Pancreas (tissue), 10 donors: ENCODE measurements around the gene GATB. TPM values are rescaled to one million over a fixed set of nuclear protein-coding genes. Genes with fewer than 3 reads are reported as not detected.

ENCODE experiments used
- ATAC-seq, 4 donors: fragments of 200-7000 bp; cut with Tn5 transposase; one replicate each; pipeline versions ENCODE4 v1.8.0 to v1.9.1; 2020; ENCODE audit warnings: mild to moderate bottlenecking in 4 of 4, moderate library complexity in 4 of 4
- DNase-seq, 6 donors: peaks; one replicate each; pipeline ENCODE4 v3.0.0-alpha.2; 2020
- FAIRE-seq: peaks from 2 replicates; lab custom pipeline; 2012; peaks lifted over from hg19 to GRCh38; lab: Jason Lieb, UNC
- H3K27ac ChIP-seq, 4 donors: fragments of 200-600 bp; sonication (generic); 1 replicate in 3 of 4; 2 replicates in 1 of 4; pipeline versions ENCODE4 v1.5.0 to v1.8.0; 2020
- H3K27me3 ChIP-seq, 4 donors: fragments of 200-600 bp; one replicate each; pipeline ENCODE4 v1.8.0; 2021
- H3K36me3 ChIP-seq, 3 donors: fragments of 200-600 bp; sonication (generic) in 1 of 3; one replicate each; pipeline versions ENCODE4 v1.5.0 to v1.8.0; 2020 to 2021
- H3K4me1 ChIP-seq, 3 donors: fragments of 200-600 bp; one replicate each; pipeline ENCODE4 v1.8.0; 2021
- H3K4me3 ChIP-seq, 4 donors: fragments of 200-600 bp; sonication (generic) in 2 of 4; one replicate each; pipeline versions ENCODE4 v1.5.0 to v1.8.0; 2020 to 2021
- H3K9me3 ChIP-seq, 4 donors: fragments of 200-600 bp; one replicate each; pipeline ENCODE4 v1.8.0; 2021
- CTCF ChIP-seq, 4 donors: fragments of 200-600 bp; sonication (generic) in 3 of 4; IDR thresholded peaks; one replicate each; pipeline versions ENCODE4 v1.5.0 to v1.8.0; 2021; ENCODE audit warnings: antibody characterized with exemption in 4 of 4
- WGBS, 2 donors: extraction: QIAGEN DNeasy Blood & Tissue Kit; methylation state at CpG; one replicate each; pipeline ENCODE4 v1.1.7; 2013; 5-methylcytosine and 5-hydroxymethylcytosine counted together
- intact Hi-C, 3 donors: fragments of 100-400 bp; cut with DNase I; formaldehyde crosslinking; loops; one replicate each; pipeline versions ENCODE4 v1.11.1 to v1.14.2; 2022
- polyA plus RNA-seq, 2 donors: library from polyadenylated mRNA; stranded (reverse); fragments of 200-250 nt; gene quantifications; one replicate each; pipeline ENCODE4 v1.2.3, GENCODE V29; 2013
- total RNA-seq, 6 donors: library from RNA; stranded (reverse); fragmentation: NEBNext Ultra II Directional in 4 of 6; extraction: Animal tissue kit (Norgen Biotek cat#: 25700) in 4 of 6; gene quantifications; one replicate each; pipeline versions ENCODE4 v1.2.1 to v1.2.4, GENCODE V29; 2021 to 2023
- donor health status: healthy with polysubstance abuse.
- donor health status: DM: no; HTN: no; CAD: no; lungs with moderate emphysema.
- donor health status: DM: no; HTN: no; CAD: no.
- donor health status: control.
- donor health status: control.
- donor health status: Bipolar disorder and iron deficiency.
- donor health status: DM: yes; HTN: yes; CAD: no.
- donor health status: DM: no; HTN: no; CAD: no.
- donor health status: DM: no; HTN: no; CAD: no.
- donor health status: DM: yes; HTN: yes; CAD: no.

GATB gene
- total and polyA plus RNA-seq, 8 donors: 1.8 to 10.0 (median 6.5) TPM

- intact Hi-C loops: no loop called here
- no peaks in the 10 kb centered on the region for H3K9me3 ChIP-seq
- no peak overlapping the region for H3K4me3 ChIP-seq
- H3K27ac ChIP-seq: no peak overlapping the region
- no peak for TF ChIP-seq CTCF (IDR thresholded peaks at IDR 0.05)
- no peak for FAIRE-seq
- H3K4me1 ChIP-seq: no peaks in the 10 kb centered on the region
- no peaks in the 10 kb centered on the region for H3K27me3 ChIP-seq
- peaks cover 0 to 14% (median 0%) of the 10 kb centered on the region in 3 donors for H3K36me3 ChIP-seq
- DNase-seq: no peak
- 92% methylated on average over 7 of the region's 7 CpGs for WGBS, 2 donors
- ATAC-seq: no peak
Observed at GRCh38 chr4:151709587-151709986, 51.2 kb downstream of the GATB start.

- no peak for FAIRE-seq
- 90 to 91% methylated on average over 6 of the region's 6 CpGs for WGBS, 2 donors
- no peak for ATAC-seq
Observed at GRCh38 chr4:151709071-151709470, 51.7 kb downstream of the GATB start.

GRCh38 chr4:151708100-151708499, 52.7 kb downstream of the GATB start:
- ATAC-seq: no peak

More at GRCh38 chr4:151709071-151709470, 51.7 kb downstream of the GATB start:
- no peaks in the 10 kb centered on the region for H3K9me3 ChIP-seq
- no peak for DNase-seq
- no peaks in the 10 kb centered on the region for H3K27me3 ChIP-seq
- no peaks in the 10 kb centered on the region for H3K4me1 ChIP-seq
- intact Hi-C loops: no loop called here
- no peak overlapping the region for H3K4me3 ChIP-seq
- TF ChIP-seq CTCF (IDR thresholded peaks at IDR 0.05): no peak
- H3K27ac ChIP-seq: no peak overlapping the region
- peaks cover 0 to 14% (median 0%) of the 10 kb centered on the region in 3 donors for H3K36me3 ChIP-seq

GRCh38 chr4:151703401-151703800, 57.4 kb downstream of the GATB start:
- no peaks in the 10 kb centered on the region for H3K4me1 ChIP-seq
- DNase-seq (no peak), FAIRE-seq (no peak), ATAC-seq (no peak)
- intact Hi-C loops: no loop called here
- no peaks in the 10 kb centered on the region for H3K9me3 ChIP-seq
- WGBS, 2 donors: 96 to 98% methylated on average over 3 of the region's 3 CpGs
- H3K4me3 ChIP-seq: no peak overlapping the region
- no peak for TF ChIP-seq CTCF (IDR thresholded peaks at IDR 0.05)
- H3K27me3 ChIP-seq: no peaks in the 10 kb centered on the region
- H3K27ac ChIP-seq: no peak overlapping the region
- peaks cover 0 to 14% (median 4%) of the 10 kb centered on the region in 3 donors for H3K36me3 ChIP-seq

More at GRCh38 chr4:151708100-151708499, 52.7 kb downstream of the GATB start:
- intact Hi-C loops: no loop called here
- Histone ChIP-seq H3K27ac (no peak overlapping the region), H3K4me1 (no peaks in the 10 kb centered on the region), H3K27me3 (no peaks in the 10 kb centered on the region), H3K9me3 (no peaks in the 10 kb centered on the region), H3K36me3 (peaks cover 0 to 14% (median 0%) of the 10 kb centered on the region in 3 donors), H3K4me3 (no peak overlapping the region)
- WGBS, 2 donors: 84 to 94% methylated on average over 4 of the region's 4 CpGs
- no peak for DNase-seq
- no peak for TF ChIP-seq CTCF (IDR thresholded peaks at IDR 0.05)
- FAIRE-seq: no peak

- no peak overlapping the region for H3K4me3 ChIP-seq
- DNase-seq: no peak
- no peak for FAIRE-seq
- TF ChIP-seq CTCF (IDR thresholded peaks at IDR 0.05): no peak
- no peaks in the 10 kb centered on the region for H3K4me1 ChIP-seq
- peaks cover 0 to 7% (median 4%) of the 10 kb centered on the region in 3 donors for H3K36me3 ChIP-seq
- H3K27me3 ChIP-seq: no peaks in the 10 kb centered on the region
- intact Hi-C loops: no loop called here
- WGBS, 2 donors: 83 to 84% methylated on average over 4 of the region's 4 CpGs
- H3K27ac ChIP-seq: no peak overlapping the region
- no peak for ATAC-seq
- H3K9me3 ChIP-seq: no peaks in the 10 kb centered on the region
Observed at GRCh38 chr4:151702256-151702655, 58.6 kb downstream of the GATB start.
